ENCODE measurements around the gene CKAP5. TPM values are rescaled to one million over a fixed set of nuclear protein-coding genes. Genes with fewer than 3 reads are reported as not detected.

The CKAP5 gene
- total RNA-seq, 1 experiment from 2014 or later: 166 TPM

GRCh38 chr11:46695345-46696211, 150.5 kb downstream of the CKAP5 start (continued):
- TF ChIP-seq CTCF (IDR thresholded peaks at IDR 0.05 in 2 of 3, conservative IDR thresholded peaks at IDR 0.05 in 1 of 3; ENCODE audit: borderline replicate concordance in 1 of 3, insufficient read depth in 1 of 3, low read depth in 2 of 3, low read length in 2 of 3): no peak
- no peak for TF ChIP-seq JUND (IDR thresholded peaks at IDR 0.05)
- TF ChIP-seq FOSL1 (IDR thresholded peaks at IDR 0.05; ENCODE audit: low read depth): no peak
- no peak for TF ChIP-seq MAX (IDR thresholded peaks at IDR 0.05)
- no peak for TF ChIP-seq YY1 (IDR thresholded peaks at IDR 0.05; ENCODE audit: extremely low read depth, insufficient replicate concordance, low read depth, low read length)
- no peak for TF ChIP-seq EZH2 (IDR thresholded peaks at IDR 0.05)
- no peak for TF ChIP-seq SIN3A (IDR thresholded peaks at IDR 0.05; ENCODE audit: low read depth)
- no peak for TF ChIP-seq ATF3 (IDR thresholded peaks at IDR 0.05)
- no peak for TF ChIP-seq RAD21 (IDR thresholded peaks at IDR 0.05; ENCODE audit: low read depth)
- no peak for TF ChIP-seq CBX3 (IDR thresholded peaks at IDR 0.05; ENCODE audit: low read depth)
- no peak for TF ChIP-seq SP1 (IDR thresholded peaks at IDR 0.05; ENCODE audit: low read depth)

- Histone ChIP-seq H3K4me3 (replicated peaks in 1 of 2; ENCODE audit: low read depth in 1 of 2, low read length in 2 of 2) (no peak overlapping the region), H3K4me1 (ENCODE audit: control insufficient read depth in 1 of 2, insufficient read depth in 2 of 2, low read length in 2 of 2) (peaks cover 0 to 11% of the 10 kb centered on the region in 2 experiments; a peak in 1 of 4 replicates), H3K4me2 (ENCODE audit: low read length) (no peak overlapping the region), H3K9me2 (ENCODE audit: insufficient read depth) (no peaks in the 10 kb centered on the region), H3K27ac (ENCODE audit: low read depth, low read length) (no peak overlapping the region), H3K27me3 (ENCODE audit: insufficient read depth, low read length) (no peaks in the 10 kb centered on the region), H2AFZ (ENCODE audit: low read depth, low read length, poor library complexity, severe bottlenecking) (no peak overlapping the region), H4K20me1 (ENCODE audit: insufficient read depth) (no peaks in the 10 kb centered on the region), H3K9me3 (ENCODE audit: control insufficient read depth in 1 of 2, insufficient read depth in 1 of 2, low read depth in 1 of 2, low read length in 2 of 2) (no peaks in the 10 kb centered on the region), H3K9ac (ENCODE audit: low read length) (no peak overlapping the region), H3K36me3 (ENCODE audit: control insufficient read depth in 1 of 2, insufficient read depth in 2 of 2, low read length in 2 of 2) (peaks cover 0 to 6% of the 10 kb centered on the region in 2 experiments; a peak in 1 of 4 replicates), H3K79me2 (ENCODE audit: insufficient read depth, low read length) (peaks cover 6% of the 10 kb centered on the region; the same call in 1 of the 2 replicates)
- ATAC-seq (no peak), DNase-seq (ENCODE audit: low read depth, low spot score) (no peak)
- intact Hi-C loops (cut with micrococcal nuclease): no loop called here
- ChIA-PET RAD21 (ENCODE audit: low non-redundant PET in 1 of 2, low total read pairs in 2 of 2, uncharacterized antibody in 2 of 2, unreplicated experiment in 2 of 2) (no interaction called here), POLR2A (no interaction called here), CTCF (no interaction called here)
- BruUV-seq (replicated peaks): no TSS peak
- TF ChIP-seq CEBPB (IDR thresholded peaks at IDR 0.05; ENCODE audit: low read depth): no peak
- TF ChIP-seq ZNF274 (IDR thresholded peaks at IDR 0.05; ENCODE audit: low read depth, low read length): no peak
- no peak for TF ChIP-seq SP1 (IDR thresholded peaks at IDR 0.05; ENCODE audit: low read depth)
- no peak for TF ChIP-seq ELF1 (IDR thresholded peaks at IDR 0.05; ENCODE audit: borderline replicate concordance, low read depth)
- TF ChIP-seq POLR2AphosphoS5 (IDR thresholded peaks at IDR 0.05; ENCODE audit: low read depth, low read length): no peak
- TF ChIP-seq SRF (IDR thresholded peaks at IDR 0.05; ENCODE audit: low read depth): no peak
- TF ChIP-seq FOSL1 (IDR thresholded peaks at IDR 0.05; ENCODE audit: low read depth): no peak
- no peak for TF ChIP-seq REST (IDR thresholded peaks at IDR 0.05; ENCODE audit: low read depth)
These were observed 151.5 kb downstream of the CKAP5 start for GRCh38 chr11:46694607-46695006.
